Suppressor macrophage (primary cell): ENCODE measurements around the gene KDM4B.
A peak's percentile ranks its signal among the peaks of the same experiment; 100 is the strongest.

Source experiments
- DNase-seq, 4 experiments: peaks; one replicate each; pipeline ENCODE4 v3.0.0-alpha.2; 2020 to 2022

Gene KDM4B

GRCh38 chr19:4984438-4984990, 15.6 kb downstream of the KDM4B start:
- DNase-seq, result no peak

DNA sequence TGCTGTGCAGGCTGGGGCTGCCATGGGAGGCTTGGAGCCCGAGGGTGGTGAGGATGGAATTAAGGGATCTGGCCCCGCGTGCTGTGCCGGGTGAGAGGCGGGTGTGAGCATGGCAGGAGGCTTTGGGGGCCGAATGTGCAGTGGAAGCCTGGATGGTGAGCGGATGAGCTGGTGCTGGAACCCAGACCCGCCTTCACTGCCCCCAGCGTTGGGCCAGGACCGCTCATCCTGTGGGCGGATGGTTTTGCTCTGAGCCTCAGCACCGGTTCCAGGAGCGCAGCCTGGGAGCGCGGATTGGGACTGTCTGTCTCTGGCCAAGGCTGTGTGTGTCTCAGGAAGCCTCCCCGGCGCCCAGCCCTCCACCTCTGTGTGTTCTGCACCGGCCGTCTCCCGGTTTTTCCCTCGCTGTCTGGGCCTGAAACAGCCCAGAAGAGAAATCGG, 16.7 kb downstream of the KDM4B start:
- no peak for DNase-seq

DNA sequence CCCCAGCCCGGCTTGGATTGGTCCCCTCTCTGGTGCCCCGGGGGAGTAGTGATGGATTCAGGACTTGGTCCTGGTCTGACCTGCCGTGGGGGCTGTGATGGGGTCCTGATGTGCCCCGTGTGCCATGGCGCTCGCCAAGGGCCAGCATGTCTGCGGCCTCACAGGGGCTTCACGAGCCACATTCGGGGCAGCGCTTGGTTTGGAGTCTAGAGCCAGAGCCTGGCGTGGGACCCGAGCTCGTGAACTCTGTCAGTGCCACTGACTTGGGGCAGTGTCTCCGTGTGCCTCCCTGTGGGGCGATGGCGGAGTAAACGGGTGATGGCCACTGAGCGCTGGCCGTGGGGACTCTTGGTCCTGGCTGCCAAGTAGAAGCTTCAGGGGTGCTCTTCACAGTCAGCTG, 17.1 kb downstream of the KDM4B start:
- no peak for DNase-seq

DNA sequence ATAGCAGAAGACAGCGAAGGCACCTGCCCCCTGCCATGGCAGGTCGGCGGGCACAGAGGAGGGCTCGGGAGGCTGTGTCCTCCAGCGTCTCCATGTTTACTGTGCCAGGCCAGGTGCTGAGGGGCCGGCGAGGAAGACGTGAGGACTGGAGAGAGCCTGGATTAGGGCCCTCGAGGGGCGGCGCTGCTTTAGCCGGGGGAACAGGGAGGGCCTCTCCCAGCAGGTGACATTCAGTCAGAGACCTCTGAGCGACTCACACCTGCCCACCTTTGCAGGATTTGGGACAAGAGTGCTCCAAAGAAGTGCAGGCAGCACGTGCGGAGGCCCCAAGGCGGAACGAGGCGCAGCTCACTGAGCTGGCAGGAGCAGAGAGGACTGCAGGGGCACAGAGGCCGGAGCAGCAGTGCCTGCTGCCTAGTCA, 17.6 kb downstream of the KDM4B start:
- no peak for DNase-seq

- DNase-seq, result no peak
Measured at GRCh38 chr19:4987256-4987655, 18.3 kb downstream of the KDM4B start.

DNA sequence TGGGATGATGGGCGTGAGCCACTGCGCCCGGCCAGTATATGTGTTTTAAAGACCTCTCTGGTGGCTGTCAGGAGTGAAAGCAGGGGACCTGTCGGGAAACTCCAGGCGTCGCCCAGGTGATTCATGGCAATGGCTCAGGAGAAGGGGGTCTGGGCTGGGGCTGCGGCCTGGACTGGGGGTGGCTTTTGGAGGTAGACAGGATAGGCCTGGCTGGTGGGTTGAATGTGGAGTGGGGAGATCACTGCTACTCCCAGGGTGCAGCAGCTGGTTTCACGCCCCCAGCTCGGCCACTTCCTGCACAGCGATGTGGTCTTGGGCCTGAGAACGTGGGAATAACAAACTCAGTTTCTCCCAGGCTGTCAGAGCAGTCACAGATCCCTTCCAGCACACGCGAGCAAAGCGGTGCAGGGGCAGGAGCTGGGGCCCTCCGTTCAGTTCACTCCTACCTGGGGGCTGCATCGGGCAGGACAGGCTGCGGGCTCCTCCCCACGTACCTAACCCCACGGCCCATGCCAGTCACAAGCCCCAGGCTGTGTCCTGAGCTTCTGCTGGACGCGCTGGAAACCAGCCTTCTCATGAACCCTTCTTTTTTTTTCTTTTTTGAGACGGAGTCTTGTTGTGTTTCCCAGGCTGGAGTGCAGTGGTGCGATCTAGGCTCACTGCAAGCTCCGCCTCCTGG, 18.9 kb downstream of the KDM4B start:
- no peak for DNase-seq

DNA sequence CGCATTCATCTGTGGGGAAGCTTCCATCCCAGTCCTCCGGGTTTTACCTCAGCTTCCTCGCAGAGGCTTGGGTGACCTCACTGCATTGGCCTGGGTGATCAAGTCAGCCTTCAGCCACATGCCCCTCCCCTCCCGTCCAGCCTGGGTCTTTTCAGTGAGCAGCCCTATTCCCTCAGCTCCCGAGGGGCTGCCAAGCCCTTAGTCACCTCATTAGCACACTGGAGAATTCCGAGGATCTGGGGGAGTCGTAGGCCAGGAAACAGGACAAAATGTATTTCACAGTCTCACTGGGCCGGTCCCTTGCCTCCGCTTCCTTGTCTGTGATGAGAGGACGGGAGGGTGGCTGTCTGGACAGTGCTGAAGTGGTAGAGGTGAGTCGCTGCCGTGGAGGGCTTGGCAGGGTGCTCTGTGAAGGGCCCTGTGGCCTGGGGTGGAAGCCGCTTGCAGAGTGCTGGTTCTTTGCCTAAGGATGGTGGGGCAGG, 19.9 kb downstream of the KDM4B start:
- no peak for DNase-seq

DNA sequence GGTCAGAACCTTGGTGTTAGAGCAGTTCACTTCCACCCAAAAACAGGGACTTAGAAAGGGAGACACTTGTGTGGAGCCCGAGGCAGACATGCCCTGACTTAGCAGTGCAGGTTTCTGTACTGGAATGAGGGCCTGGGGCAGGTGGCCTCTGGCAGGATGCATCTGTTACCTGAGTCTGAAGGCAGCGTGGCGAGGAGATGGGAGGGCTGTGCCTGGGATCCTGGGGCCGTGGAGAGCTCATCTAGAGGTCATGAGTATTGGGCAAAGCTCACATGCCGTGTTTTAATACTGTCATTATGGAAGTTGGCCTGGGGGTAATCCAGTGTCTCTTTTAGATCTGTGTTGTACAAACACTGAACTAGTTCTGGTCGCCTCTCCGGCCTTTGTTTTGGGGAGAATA, 21.4 kb downstream of the KDM4B start:
- DNase-seq, result no peak

DNA sequence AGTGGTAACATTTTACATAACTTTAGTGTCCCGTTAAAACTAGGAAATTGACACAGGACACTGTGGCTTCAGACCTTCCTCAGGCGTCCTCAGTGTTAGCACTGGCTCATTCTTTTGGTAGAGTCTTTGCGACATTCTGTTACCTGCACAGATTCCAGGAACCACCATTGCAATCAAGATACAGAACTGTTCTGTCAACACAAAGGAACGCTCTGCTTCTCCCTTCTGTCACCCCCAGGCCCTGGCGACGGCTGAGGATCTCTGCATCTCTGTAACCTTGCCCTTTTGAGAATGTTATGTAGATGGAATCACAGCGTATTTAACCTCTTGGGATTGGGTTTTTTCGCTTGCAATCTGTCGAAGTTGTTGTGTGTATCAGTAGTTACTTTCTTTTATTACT, 22.6 kb downstream of the KDM4B start:
- DNase-seq, result no peak

- DNase-seq, result no peak
Measured at GRCh38 chr19:4991996-4992698, 23.2 kb downstream of the KDM4B start.

GRCh38 chr19:4993683-4994082, 24.8 kb downstream of the KDM4B start:
- no peak for DNase-seq

DNA sequence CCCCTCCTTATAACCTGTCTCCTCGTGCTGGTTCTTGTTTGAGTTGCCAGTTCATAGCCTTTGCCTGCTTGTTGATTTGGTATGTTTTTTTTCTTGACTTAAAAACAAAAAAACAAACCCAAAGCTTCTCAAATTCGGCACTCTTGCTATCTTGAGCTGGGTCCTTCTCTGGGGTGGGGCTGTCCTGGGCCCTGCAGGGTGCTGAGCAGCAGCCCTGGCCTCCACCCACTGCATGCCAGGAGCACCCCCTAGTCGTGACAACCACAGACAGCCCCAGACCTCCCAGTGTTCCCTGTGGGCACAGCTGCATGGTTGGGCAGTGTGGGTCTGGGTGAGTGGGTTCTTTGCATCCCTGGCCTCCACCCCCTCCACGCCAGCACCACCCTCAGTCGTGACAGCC, 27.8 kb downstream of the KDM4B start:
- no peak for DNase-seq

- DNase-seq, result no peak
Measured at GRCh38 chr19:4997297-4997696, 28.4 kb downstream of the KDM4B start.

DNA sequence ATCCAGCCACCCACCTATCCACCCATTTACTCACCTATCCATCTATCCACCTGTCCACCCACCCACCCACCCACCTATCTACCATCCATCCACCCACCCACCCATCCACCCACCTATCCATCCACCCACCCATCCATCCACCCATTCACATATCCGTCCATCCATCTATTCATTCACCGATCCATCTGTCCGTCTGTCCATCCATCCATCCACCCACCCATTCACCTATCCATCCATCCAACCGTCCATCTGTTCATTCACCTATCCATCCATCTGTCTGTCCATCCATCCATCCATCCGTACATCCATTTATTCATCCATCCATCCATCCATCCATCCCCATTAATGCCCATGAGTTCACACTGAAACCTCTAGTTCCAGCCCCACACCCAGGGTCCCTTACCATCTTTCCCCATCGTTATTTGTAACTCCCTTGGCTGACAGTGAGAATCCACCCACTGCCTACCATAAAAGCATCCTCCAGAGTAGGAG, 31.3 kb downstream of the KDM4B start:
- DNase-seq, result no peak

DNA sequence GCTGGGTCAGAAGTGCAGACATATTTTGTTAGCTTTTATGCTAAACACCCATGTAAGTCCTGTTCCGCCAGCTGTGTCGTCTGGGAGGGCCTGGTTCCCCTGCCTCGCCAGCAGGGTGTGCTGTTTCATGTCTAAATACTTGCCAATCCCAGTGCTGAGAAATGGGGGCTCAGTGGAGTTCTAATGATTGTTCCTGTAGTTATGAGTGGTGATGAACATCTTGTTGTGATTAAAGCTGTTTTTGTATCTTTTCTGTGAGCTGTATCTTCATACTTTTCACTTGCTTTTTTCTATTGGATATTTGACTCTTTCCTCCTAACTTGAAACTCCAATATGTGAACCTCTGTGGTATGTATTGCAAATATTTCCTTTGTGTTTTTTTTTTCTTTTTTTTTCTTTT, 32.7 kb downstream of the KDM4B start:
- peak; percentile 48 to 64 (median 50) for DNase-seq

GRCh38 chr19:5002143-5002542, 33.2 kb downstream of the KDM4B start:
- no peak for DNase-seq

GRCh38 chr19:5003781-5004180, 34.9 kb downstream of the KDM4B start:
- no peak for DNase-seq

- no peak for DNase-seq
Measured at GRCh38 chr19:5005096-5005495, 36.2 kb downstream of the KDM4B start.

DNA sequence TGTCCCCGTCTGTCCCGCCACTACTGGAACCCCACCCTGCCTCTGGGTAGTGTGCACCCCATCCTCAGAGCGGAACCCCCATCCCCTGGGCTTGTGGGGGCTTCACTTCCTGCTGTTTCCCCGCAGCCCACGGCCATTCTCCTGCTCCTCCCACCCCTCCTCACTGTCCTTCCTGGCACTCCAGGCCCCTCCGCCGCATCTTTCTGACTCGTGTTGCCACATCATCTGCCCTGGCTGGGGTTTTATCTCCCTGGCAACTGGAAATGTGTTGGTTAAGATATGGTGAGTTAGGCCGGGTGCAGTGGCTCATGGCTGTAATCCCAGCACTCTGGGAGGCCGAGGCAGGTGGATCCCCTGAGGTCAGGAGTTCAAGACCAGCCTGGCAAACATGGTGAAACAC, 37.3 kb downstream of the KDM4B start:
- no peak for DNase-seq

- no peak for DNase-seq
Measured at GRCh38 chr19:5006821-5007220, 37.9 kb downstream of the KDM4B start.

- no peak for DNase-seq
Measured at GRCh38 chr19:5011476-5012238, 42.7 kb downstream of the KDM4B start.

- DNase-seq, result no peak
Measured at GRCh38 chr19:5012688-5013457, 44.0 kb downstream of the KDM4B start.
